ENCODE measurements around the gene GALE.
"Not testable (repeated sequence)": the region's sequence is repeated elsewhere in the genome, so short reads cannot be mapped to it uniquely, and the experiment has no call there.

GALE gene

DNA sequence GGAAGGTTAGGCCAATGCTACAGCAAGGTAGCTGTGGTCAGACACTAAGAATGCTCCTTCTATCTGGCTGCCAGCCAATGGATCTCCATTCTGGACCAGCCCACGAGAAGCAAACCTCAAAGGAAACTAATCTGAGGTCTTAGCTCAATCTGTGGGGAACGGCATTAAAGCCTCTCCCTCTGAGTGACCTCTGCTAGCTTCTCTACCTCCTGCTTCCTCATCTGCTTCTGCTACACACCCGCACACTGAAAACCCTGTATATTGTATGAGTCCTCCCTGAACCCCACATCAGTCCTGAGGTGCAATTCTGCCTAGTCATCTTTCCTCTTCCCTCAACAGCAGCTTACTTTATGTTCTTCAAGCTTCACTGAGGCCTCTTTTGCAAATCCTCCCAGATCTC is 6.9 kb upstream of the GALE start:
- no peak for DNase-seq

DNA sequence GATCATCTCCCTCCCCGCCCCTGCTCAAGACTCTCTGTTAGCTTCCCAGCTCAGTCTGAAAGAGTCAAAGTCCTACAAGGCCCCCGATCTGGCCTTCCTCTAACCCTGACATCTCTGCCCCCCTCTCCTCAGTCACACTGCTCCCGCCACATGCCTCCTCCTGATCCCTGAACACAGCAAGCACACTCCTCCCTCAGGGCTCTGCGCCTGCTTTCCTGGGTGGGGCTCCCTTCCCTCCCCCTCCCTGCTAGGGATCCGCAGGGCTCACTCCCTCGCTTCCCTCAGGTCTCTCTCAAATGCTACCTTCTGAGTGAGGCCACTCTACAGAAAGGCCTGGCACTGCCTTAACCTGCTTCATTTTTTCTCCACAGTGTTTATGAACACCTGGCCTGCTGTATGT is 5.7 kb upstream of the GALE start:
- no peak for DNase-seq

DNA sequence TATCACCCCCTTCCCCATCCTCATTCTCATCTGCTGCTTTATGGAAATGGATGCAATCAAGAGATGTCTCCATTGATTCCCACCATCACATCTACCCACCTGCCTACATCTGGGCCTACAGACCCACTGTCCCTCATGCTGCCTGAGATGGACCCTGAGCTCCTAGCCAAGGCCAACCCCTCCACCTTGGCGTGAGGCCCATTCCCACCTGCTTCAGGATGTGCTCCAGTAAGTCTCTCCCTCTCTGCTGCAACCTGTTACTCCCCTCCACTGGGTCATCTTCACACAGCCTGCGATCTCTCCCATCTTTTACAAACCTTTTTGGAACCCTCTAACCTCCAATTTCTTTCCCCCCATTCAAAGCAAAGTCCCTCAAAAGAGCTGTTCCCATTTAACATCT is 4.5 kb upstream of the GALE start:
- no peak for DNase-seq

DNA sequence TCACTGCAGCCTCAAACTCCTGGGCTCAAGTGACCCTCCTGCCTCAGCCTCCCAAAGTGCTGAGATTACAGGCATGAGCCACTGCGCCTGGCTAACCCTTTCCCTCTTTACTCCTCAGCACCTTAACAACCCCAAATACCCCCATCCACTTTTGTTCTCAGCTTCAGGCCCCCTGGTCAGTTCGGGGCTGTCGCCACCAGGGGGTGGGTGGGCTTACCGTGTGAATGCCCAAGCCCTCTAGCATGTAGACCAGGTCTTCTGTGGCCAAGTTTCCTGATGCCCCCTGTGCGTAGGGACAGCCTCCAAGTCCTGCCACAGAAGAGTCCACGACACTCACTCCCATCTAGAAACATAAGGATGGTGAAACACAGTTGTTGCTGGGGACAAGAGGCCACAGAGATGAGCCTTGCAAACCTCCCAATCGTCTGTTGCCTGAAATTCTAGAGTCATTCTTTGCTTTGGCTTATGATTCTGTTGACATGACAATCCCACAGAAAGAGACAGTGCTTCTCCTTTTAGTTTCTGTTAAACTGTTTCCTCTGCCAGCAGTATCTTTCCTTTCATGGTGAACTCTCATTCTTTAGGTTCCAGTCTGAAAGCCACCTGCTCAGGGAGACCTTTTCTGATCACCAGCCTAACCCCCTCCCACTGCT is 3.8 kb upstream of the GALE start:
- DNase-seq = no peak

DNA sequence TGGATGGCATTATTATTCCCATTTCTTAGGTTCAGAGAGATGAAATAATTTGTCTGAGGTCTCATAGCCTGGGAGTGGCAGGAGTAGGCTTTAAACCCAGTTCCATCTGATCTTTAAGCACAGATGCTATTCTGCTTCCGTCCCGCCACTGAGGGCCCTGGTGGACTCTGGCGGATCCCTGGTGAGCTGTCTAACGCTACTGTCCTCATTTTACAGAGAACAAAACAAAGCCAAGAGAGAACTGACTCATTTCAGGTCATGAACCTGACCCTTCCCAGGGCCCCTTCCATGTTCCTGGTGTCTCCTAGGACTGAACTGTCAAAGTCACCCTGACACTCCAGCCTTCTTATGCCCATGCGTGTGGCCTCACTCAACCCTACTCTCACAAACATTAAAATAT is 3.1 kb upstream of the GALE start:
- DNase-seq = no peak

DNA sequence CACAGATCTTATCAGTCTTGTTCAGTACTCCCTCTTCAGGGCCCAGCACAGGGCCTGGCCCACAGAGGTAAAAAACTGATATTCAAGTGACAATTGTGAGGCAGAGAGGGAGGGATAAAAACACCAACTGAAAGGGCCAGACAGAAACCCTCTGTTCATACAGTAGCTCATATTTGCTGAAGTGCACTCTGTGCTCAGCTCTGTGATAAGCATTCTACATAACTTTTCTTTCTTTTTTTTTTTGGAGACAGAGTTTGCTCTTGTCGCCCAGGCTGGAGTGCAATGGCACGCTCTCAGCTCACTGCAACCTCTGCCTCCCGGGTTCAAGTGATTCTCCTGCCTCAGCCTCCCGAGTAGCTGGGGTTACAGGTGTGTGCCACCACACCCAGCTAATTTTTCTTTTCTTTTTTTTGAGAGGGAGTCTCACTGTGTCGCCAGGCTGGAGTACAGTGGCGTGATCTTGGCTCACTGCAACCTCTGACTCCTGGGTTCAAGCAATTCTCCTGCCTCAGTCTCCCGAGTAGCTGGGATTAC is 2.3 kb upstream of the GALE start:
- not testable (repeated sequence) for DNase-seq

DNA sequence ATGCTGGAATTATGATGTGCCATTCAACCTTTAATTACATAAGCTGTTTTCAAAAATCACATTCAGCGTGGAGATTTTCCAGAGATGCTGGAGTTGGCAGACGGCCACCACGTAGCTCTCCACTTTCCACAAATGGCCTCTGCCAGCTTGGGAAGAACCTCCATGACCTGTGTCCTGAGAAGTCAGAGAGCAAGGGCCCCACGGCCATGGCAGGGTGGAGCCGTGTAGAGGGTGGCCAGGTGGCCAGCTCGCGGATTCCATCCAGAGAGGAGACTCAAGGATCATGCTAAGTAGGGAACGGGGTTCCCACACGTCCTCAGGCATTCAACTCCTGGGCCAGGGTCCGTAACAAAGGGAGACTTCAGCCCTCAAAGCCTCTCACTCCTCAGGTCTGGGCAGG is 1.3 kb upstream of the GALE start:
- DNase-seq = no peak

DNA sequence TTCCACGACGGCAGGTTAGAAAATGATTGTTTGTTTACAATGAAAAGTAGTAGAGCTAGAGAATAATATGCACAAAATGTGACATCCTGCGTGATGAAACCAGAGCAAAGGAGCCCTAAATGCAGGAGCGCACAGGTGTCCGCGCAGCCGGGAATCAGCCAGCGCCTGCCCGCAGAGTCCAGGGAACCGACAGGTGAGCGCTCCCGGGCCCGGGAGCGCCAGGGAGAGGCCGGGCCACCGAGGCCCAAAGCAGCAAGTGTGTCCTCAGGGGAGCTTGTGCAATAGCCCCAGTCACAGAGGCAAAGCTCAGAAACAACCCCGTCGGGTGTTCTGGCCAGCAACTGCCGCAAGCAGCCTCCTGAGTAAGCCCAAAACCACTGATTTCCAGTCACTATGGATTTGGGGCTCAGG is 789 bp upstream of the GALE start:
- DNase-seq = no peak

DNA sequence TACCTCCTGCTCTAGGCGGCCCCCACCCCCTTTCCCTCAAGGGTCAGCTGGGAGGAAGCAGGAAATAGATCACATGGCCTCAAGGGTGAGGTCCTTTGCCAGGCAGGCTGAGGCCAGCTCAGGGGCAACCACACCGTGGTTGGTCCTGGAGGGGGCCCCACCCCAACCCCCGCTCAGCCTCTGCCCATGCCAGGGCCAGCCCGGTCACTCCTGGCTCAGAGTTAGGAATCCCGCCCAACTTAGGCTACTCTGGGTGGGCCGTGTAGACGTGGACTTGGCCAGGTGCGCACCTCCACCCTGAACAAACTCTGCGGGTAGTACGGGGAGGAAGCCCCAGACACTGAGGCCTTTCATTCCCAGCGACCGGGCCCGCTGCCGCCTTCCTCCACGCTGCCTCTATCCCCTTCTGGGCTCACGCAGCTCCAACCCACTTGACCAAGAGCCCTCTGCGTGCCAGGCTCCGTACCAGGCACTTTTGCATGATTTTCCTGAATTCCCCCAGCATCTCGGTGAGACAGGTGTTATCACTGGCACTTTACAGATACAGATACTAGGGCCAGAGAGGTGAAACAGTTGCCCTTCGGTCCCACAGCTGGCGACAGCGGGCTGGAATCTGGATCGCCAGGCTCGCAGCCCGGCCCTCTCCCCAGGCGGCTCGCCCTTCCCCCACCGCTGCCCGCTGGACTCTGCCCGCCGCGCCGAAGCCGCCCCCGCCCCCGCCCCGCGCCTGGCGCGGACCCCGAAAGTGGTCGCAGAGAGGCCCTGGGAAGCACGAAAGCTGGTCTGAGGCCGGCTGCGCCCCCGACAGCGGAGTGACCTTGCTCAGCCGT is 769 bp downstream of the GALE start:
- DNase-seq = no peak

DNA sequence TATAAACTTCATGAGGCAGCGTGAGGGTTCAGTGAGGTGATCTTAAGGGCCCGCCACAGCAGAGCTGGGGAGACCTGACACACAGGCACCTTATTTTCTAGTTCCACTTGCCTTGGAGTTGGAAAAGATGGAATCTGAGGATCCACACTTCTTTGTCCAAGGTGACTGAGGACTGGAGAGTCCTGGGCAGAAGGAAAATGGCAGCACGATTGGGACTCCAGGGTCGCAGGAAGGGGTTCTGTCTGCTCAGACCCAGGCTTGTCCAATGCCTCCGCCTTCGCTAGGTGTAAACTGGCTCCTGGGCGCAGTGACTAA is 1.3 kb downstream of the GALE start:
- no peak for DNase-seq

DNA sequence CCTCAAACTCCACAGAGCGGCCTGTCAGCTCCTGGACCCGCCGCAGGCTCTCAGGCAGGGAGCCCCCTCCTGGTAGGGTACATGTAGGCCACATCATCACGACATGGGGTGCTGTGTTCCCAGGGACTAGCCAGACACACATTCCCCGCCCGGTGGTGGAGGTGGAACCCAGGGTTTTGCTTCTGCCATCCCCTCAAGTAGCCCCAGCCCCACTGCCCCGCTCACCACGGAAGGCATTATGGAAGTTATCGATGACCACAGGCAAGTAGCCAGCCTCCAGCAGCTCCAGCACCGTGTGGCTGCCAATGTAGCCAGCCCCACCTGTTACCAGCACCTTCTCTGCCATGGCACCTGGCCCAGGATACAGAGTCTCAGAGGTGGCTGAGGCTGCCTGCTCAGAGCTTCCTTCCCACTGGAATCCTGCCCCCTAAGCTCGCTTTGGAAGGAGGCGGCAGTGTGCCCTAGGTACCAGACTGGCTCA is 1.9 kb downstream of the GALE start:
- DNase-seq = no peak

DNA sequence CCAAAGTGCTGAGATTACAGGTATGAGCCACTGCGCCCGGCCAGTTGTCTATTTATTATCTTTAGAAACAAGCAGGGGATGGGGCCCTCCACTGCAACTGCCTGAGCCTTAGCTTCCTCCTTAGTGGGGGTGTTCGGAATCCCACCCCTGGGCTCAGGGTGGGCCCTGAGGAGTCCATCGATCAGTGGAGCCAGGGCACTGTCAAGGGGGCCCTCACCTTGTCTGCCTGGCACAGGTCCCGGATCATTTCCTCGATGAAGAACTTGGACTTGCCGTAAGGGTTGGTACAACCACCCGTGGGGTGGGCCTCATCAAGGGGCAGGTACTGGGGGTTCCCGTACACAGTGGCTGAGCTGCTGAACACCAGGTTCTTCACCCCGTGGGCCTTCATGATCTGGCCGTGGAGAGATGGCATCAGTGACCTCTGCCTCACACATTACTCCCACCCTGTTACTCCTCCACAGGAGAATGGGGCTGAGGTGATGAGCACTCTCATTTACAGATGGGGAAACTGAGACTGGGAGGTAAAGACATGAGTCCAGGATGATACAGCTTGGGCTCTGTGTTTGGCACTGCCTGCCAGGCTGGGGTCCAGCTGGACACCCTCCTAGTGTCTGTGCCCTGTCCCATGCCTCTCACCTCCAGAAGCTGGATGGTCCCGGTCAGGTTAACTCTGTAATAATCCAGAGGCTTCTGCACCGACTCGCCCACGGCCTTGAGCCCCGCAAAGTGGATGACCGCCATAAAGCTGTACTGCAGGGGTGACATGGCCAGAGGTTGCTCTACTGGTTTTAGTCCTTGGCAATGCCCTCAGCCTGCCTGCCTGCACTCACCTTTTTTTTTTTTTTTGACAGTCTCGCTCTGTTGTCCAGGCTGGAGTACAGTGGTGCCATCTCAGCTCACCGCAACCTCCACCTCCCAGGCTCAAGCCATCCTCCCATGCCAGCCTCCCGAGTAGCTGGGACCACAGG is 2.8 kb downstream of the GALE start:
- DNase-seq = no peak

DNA sequence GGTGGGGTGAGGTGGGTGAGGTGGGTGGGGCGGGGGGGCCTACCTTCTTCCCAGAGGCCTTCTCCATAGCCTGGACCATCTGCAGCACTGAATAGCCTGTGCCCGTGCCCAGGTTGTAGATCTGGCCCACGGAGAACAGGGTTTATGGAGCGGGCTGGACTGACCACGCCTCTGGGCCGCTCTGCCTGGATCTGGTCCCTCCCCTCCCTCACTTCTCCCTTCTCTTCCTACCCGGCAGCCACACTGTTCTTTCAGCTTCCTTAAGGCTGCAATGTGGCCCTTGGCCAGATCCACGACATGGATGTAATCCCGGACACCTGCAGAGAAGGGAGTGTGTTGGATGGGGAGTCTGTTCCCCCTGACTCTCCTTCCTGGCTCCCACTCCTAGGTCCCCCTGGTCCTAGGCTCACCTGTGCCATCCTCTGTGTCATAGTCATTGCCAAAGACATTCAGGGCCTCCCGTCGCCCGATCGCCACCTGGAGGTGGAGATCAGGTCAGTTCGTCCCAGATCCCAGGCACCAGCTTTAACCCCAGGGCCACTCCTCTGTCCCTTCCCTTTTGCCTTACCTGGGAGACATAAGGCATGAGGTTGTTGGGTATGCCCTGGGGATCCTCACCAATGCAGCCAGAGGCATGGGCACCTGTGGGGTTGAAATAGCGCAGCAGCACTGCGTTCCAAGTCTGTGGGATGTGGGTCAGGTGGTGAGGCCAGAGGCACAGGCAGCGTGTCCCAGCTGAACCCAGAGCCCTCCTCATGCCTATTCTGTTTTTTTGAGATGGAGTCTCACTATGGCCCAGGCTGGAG is 3.9 kb downstream of the GALE start:
- no peak for DNase-seq

DNA sequence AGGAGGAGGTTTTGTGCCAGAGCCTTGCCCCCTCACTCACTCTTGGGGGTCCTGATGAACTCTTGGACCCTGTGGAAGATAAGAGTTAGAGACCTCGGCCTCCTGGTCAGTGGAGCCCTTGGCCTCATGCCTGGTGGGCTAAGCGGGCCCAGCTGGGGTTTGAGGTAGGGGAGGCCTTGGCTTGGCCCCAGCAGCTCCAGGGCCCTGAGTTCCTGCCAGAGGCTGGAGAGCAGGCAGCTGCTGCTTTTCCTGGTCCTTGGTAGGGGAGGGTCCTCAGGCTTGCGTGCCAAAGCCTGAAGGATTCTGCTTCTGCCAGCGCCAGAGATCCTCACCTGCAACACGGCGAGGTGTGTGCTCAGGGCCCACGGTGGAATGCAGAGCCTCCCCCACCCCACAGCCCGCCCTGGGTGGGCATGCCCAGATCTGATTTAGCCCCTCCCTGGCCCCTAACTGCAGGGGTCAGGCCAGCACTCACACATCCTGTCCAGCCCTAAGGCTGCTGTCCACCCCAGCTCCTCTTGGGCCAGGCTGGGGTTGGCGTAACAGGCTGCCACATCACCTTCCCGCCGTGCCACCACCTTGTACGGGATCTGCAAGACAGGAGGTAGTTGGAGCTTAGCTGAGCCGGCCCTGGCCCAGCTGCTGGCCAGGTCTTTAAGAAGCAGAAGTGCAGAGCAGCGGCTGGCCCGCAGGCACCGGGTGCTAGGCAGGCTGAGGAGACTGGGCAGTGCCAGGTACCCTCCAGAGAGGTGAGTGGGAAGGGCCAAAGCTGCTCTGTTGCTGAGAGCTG is 4.7 kb downstream of the GALE start:
- DNase-seq = no peak

DNA sequence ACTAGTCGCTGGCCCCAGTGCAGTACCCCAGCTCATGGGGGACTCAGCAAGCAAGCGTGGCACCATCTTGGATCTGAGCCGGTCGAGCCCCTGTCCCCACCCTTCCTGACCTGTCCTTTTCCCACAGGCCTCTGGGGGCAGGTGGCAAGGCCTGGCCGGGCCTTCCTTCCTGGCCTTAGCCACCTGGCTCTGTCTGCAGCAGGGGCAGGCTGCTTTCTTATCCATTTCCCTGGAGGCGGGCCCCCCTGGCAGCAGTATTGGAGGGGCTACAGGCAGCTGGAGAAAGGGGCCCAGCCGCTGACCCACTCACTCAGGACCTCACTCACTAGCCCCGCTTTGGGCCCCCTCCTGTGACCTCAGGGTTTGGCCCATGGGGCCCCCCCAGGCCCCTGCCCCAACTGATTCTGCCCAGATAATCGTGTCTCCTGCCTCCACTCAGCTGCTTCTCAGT is 5.8 kb downstream of the GALE start:
- not testable (repeated sequence) for DNase-seq

DNA sequence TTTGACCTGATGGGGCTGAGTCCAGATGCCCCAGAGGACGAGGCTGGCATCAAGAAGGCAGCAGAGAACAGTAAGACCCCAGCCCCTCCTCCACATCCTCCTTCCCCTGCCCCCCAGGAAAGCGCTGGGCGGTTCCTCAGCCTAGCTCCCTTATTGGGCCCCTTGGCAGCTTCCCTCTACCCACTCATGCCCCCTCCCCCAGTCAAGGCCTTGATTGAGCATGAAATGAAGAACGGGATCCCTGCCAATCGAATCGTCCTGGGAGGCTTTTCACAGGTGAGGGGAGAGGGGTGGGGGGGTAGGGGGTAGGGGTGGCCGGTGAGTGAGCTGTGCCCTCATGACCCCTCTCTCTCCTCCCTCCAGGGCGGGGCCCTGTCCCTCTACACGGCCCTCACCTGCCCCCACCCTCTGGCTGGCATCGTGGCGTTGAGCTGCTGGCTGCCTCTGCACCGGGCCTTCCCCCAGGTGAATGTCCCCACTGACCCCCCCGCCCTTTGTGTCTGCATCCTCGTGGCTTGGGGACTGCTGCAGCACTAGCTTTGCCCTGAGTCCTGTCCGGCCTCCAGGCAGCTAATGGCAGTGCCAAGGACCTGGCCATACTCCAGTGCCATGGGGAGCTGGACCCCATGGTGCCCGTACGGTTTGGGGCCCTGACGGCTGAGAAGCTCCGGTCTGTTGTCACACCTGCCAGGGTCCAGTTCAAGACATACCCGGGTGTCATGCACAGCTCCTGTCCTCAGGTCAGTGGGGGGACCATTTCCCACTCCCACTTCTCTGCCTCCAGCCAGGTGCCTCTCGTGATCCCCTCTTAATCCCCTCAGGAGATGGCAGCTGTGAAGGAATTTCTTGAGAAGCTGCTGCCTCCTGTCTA is 6.5 kb downstream of the GALE start:
- DNase-seq = no peak

DNA sequence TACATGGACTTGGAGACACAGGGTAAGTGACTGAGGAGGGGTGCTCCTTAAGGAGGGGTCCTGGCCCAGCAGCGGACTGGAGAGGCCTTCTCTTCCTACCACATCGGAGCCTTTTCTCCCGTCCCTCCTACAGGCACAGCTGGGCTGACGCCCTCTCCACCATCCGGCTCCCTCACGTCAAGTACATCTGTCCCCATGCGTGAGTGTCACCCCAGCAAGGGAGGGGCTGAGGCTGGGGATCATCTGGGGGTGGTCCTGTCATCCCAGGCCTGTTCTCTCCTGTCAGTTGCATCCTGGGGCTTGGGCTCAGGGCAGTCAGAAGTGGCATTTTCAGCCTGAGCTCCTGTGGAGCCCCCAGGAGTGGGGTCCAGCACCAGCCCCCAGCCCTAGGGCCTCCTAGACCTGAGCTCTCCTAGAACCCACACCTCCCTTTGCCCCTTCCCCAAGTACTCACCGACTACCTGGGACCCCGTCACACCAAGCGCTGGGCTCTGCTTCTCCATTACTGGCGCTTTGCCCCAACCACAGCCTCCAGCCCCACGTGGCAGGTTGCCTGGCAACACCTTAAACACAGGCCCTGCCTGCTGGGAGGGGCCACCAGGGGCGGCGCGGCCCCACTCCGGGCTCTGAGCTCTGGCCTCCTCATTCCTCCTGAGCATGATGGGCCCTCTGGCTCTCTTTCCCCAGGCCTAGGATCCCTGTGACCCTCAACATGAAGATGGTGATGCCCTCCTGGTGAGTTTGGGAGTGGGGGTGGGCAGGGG is 7.4 kb downstream of the GALE start:
- no peak for DNase-seq

DNA sequence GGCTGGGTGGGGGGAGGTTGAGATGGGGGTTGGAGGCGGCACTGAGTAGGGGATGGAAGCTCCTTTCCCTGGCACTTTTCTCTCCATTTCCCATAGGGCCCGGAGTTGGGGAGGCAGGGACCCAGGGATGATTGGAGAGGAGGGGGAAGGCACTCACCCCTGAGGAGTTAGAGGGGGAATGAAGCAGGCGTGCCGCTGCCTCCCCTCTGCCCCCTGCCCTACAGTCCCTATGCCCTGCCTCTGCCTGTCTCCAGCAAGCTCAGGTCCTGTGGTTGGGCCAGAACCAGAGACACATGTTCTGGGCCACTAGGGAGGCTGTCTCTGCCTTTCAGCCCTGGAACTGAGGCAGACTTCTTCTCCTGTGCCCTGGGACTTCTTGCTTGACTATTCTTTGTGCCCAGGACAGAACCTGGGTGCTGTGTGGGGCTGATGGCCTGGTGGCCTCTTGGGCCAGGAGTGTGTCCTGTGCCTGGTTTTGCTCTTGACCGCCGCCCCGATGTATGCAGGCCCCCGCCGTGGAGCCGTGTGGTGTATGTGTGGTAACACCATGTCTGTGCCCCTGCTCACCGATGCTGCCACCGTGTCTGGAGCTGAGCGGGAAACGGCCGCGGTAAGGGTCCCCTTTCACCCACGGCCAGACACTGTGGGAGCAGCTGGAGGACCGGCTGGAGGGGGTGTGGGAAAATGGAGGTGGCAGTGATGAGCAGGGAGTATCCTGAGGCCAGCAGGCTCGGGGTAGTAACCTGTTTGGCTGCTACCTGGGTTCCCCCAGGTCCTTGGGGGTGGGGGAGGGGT is 8.2 kb downstream of the GALE start:
- DNase-seq = no peak
